Endothelial cell of umbilical vein (primary cell): ENCODE results near the gene KRT76. TPM values are rescaled to one million over a fixed set of nuclear protein-coding genes. Genes with fewer than 3 reads are reported as not detected.

Experiments
- BruUV-seq: library from RNA; stranded (reverse); fragments of 400-500 nt; replicated peaks from 2 replicates; lab custom pipeline; 2021; lab: Mats Ljungman, UMichigan
- CTCF ChIA-PET: fragments of 300-600, 350-600 bp; sonication (Branson Sonifier 250); formaldehyde crosslinking; loops from one replicate; lab custom pipeline; 2021; ENCODE audit warnings: antibody characterized with exemption, inconsistent platforms; lab: Charles Lee
- POLR2A ChIA-PET: fragments of 300-600, 350-600 bp; sonication (Branson Sonifier 250); formaldehyde crosslinking; loops from one replicate; lab custom pipeline; 2021; ENCODE audit warnings: antibody characterized with exemption, inconsistent platforms; lab: Charles Lee
- DNase-seq: peaks from one replicate; pipeline ENCODE4 v3.0.0-alpha.2; 2011; ENCODE audit warnings: low read depth, low spot score
- FAIRE-seq: peaks from 2 replicates; lab custom pipeline; 2011; peaks lifted over from hg19 to GRCh38; lab: Jason Lieb, UNC
- H2AFZ ChIP-seq: 2 replicates; pipeline ENCODE4 v1.6.0; 2012; ENCODE audit warnings: low read depth, low read length, control low read depth, inconsistent platforms
- H3K27ac ChIP-seq: 2 replicates; pipeline ENCODE4 v1.5.1; 2011; ENCODE audit warnings: low read depth, mild to moderate bottlenecking, control low read depth, low read length, moderate library complexity; ENCODE audit not compliant: insufficient read depth
- H3K27me3 ChIP-seq, 2 experiments: 2 replicates each; pipeline versions ENCODE4 v1.6.0 to v1.6.1; 2011; ENCODE audit warnings: low read length in 2 of 2, mixed read lengths in 1 of 2; ENCODE audit not compliant: control insufficient read depth in 2 of 2, insufficient read depth in 2 of 2
- H3K36me3 ChIP-seq, 2 experiments: 2 replicates in 1 of 2; 3 replicates in 1 of 2; pipeline ENCODE4 v1.5.1; 2011; ENCODE audit warnings: low read length in 2 of 2, mild to moderate bottlenecking in 1 of 2, moderate library complexity in 1 of 2; ENCODE audit not compliant: control insufficient read depth in 2 of 2, insufficient read depth in 2 of 2; ENCODE audit errors: extremely low read depth in 1 of 2
- H3K4me1 ChIP-seq: 3 replicates; pipeline ENCODE4 v1.5.1; 2011; ENCODE audit warnings: mild to moderate bottlenecking, low read length; ENCODE audit not compliant: control insufficient read depth, insufficient read depth; ENCODE audit errors: extremely low read depth
- H3K4me2 ChIP-seq: 2 replicates; pipeline ENCODE4 v1.6.1; 2011; ENCODE audit warnings: low read length, control low read depth, mixed read lengths; ENCODE audit not compliant: insufficient read depth
- H3K4me3 ChIP-seq, 3 experiments: fragments of 200-600 bp in 1 of 3; sonication (generic), shearing (Covaris generic) in 1 of 3; replicated peaks in 1 of 3; 2 replicates each; pipeline ENCODE4 v1.5.1; 2011 to 2016; ENCODE audit warnings: control low read depth in 3 of 3, low read length in 3 of 3, mild to moderate bottlenecking in 2 of 3, inconsistent platforms in 1 of 3, low read depth in 1 of 3, moderate library complexity in 1 of 3; ENCODE audit not compliant: insufficient read depth in 1 of 3
- H3K79me2 ChIP-seq: 2 replicates; pipeline ENCODE4 v1.6.0; 2012; ENCODE audit warnings: low read length, inconsistent platforms; ENCODE audit not compliant: control insufficient read depth, insufficient read depth
- H3K9ac ChIP-seq: replicated peaks from 2 replicates; pipeline ENCODE3; 2011; ENCODE audit warnings: low read length, control low read depth; ENCODE audit not compliant: insufficient read depth; ENCODE audit errors: extremely low read depth
- H3K9me1 ChIP-seq: replicated peaks from 3 replicates; pipeline ENCODE4 v1.6.0; 2011; ENCODE audit warnings: mild to moderate bottlenecking, low read length; ENCODE audit not compliant: control insufficient read depth, insufficient read depth; ENCODE audit errors: extremely low read depth
- H3K9me3 ChIP-seq: replicated peaks from 2 replicates; pipeline ENCODE4 v1.5.1; 2012; ENCODE audit warnings: low read length, inconsistent platforms; ENCODE audit not compliant: control insufficient read depth, insufficient read depth
- H4K20me1 ChIP-seq: replicated peaks from 2 replicates; pipeline ENCODE3; 2011; ENCODE audit warnings: mild to moderate bottlenecking, low read length; ENCODE audit not compliant: control insufficient read depth, insufficient read depth; ENCODE audit errors: extremely low read depth
- CTCF ChIP-seq, 2 donors: IDR thresholded peaks; 1 replicate in 1 of 2; 2 replicates in 1 of 2; pipeline ENCODE4 v1.5.1; 2011; ENCODE audit warnings: low read length in 2 of 2, mild to moderate bottlenecking in 2 of 2, moderate library complexity in 2 of 2, control low read depth in 1 of 2, inconsistent platforms in 1 of 2, low read depth in 1 of 2; ENCODE audit not compliant: insufficient read depth in 1 of 2; ENCODE audit errors: extremely low read depth in 1 of 2
- EZH2 ChIP-seq: IDR thresholded peaks from 2 replicates; pipeline ENCODE4 v1.6.1; 2012; ENCODE audit warnings: borderline replicate concordance, low read depth, mild to moderate bottlenecking, moderate library complexity, low read length, inconsistent platforms; ENCODE audit not compliant: severe bottlenecking
- FOS ChIP-seq: IDR thresholded peaks from 2 replicates; pipeline ENCODE4 v1.6.1; 2011; ENCODE audit warnings: mild to moderate bottlenecking, low read length, moderate library complexity, borderline replicate concordance; ENCODE audit not compliant: insufficient read depth
- GATA2 ChIP-seq: IDR thresholded peaks from 2 replicates; pipeline ENCODE4 v1.7.0; 2011; ENCODE audit warnings: low read depth, mild to moderate bottlenecking, moderate library complexity, mixed read lengths, low read length; ENCODE audit not compliant: insufficient read length, insufficient read depth
- JUN ChIP-seq: IDR thresholded peaks from 2 replicates; pipeline ENCODE4 v1.6.1; 2011; ENCODE audit warnings: borderline replicate concordance, low read depth; ENCODE audit not compliant: insufficient read length, insufficient read depth
- MAX ChIP-seq: IDR thresholded peaks from 2 replicates; pipeline ENCODE4 v1.6.1; 2011; ENCODE audit not compliant: insufficient read depth, insufficient read length
- MYC ChIP-seq: IDR thresholded peaks from one replicate; pipeline ENCODE4 v1.6.1; 2011; ENCODE audit warnings: mild to moderate bottlenecking, low read depth, low read length
- POLR2A ChIP-seq: IDR thresholded peaks from 2 replicates; pipeline ENCODE4 v1.6.1; 2012; ENCODE audit warnings: low read depth, mild to moderate bottlenecking, control low read depth, low read length
- POLR2AphosphoS5 ChIP-seq: IDR thresholded peaks from 2 replicates; pipeline ENCODE4 v1.6.1; 2012; ENCODE audit warnings: low read depth, mild to moderate bottlenecking, control low read depth, low read length, moderate library complexity; ENCODE audit not compliant: insufficient read depth
- dilution Hi-C: fragments of 300-500 bp; cut with MboI; formaldehyde crosslinking; loops from one replicate; pipeline ENCODE4 v1.15.0; 2019; ENCODE audit warnings: low sequenced_read_pairs; ENCODE audit not compliant: extremely low pct_ligation_motif_present
- intact Hi-C: fragments of 100-400 bp; cut with micrococcal nuclease; formaldehyde crosslinking; loops from one replicate; pipeline ENCODE4 v1.10.0; 2022
- polyA plus RNA-seq, 4 experiments: library from polyadenylated mRNA; depleted of rRNA in 3 of 4; stranded (reverse) in 3 of 4; unstranded in 1 of 4; fragments of >200 nt; gene quantifications; 2 replicates each; pipeline versions ENCODE4 v1.2.1 to v1.2.3, GENCODE V29; 2011 to 2012; ENCODE audit warnings: missing spikeins in 1 of 4
- total RNA-seq: library from RNA; stranded (reverse); gene quantifications from 2 replicates; pipeline ENCODE4 v1.2.3, GENCODE V29; 2021

Gene KRT76
- total and polyA plus RNA-seq, 2 donors (not counting 3 experiments of a cell fraction or from before 2014, with no cell fraction given): not detected

GRCh38 chr12:52820521-52820920, 43.4 kb upstream of the KRT76 start:
- no peak for TF ChIP-seq EZH2
- no peak for TF ChIP-seq POLR2A
- TF ChIP-seq GATA2: no peak
- TF ChIP-seq FOS: no peak
- TF ChIP-seq MAX: no peak
- no peak for TF ChIP-seq JUN
- TF ChIP-seq MYC: no peak
- TF ChIP-seq POLR2AphosphoS5: no peak
- no peak for TF ChIP-seq CTCF (IDR thresholded peaks at IDR 0.05; ENCODE audit: extremely low read depth in 1 of 2, insufficient read depth in 1 of 2, low read depth in 1 of 2, low read length in 2 of 2)
- BruUV-seq: no TSS peak
- Histone ChIP-seq H3K27ac (no peak overlapping the region), H4K20me1 (no peaks in the 10 kb centered on the region), H3K4me3 (no peak overlapping the region), H3K9ac (no peak overlapping the region), H3K9me3 (no peaks in the 10 kb centered on the region), H3K4me1 (no peaks in the 10 kb centered on the region), H3K27me3 (peaks cover 0 to 1% of the 10 kb centered on the region in 2 experiments), H3K4me2 (no peak overlapping the region), H3K79me2 (no peaks in the 10 kb centered on the region), H3K36me3 (no peaks in the 10 kb centered on the region), H2AFZ (no peak overlapping the region), H3K9me1 (no peaks in the 10 kb centered on the region)
- ChIA-PET CTCF (interaction anchor here (1.3 to 1.9 kb wide), 2 partner anchors 45 to 50 kb away, joined by 3 to 5 read pairs; no protein-coding TSS in a partner anchor), POLR2A (no interaction called here)
- no peak for DNase-seq
- FAIRE-seq: no peak
- intact Hi-C loops (loop anchor here (5.0 kb wide), 1 partner anchor 528 kb away; the partner anchor contains the start of gene KRT81), dilution Hi-C loops (no loop called here)
